ENCODE results near the gene TMA7. TPM values are rescaled to one million over a fixed set of nuclear protein-coding genes. Genes with fewer than 3 reads are reported as not detected.

The TMA7 gene
- total and polyA plus RNA-seq, 2 of the 13 experiments (the other 11 are each of a cell fraction or from before 2014, with no cell fraction given): 100 to 486 TPM

DNA sequence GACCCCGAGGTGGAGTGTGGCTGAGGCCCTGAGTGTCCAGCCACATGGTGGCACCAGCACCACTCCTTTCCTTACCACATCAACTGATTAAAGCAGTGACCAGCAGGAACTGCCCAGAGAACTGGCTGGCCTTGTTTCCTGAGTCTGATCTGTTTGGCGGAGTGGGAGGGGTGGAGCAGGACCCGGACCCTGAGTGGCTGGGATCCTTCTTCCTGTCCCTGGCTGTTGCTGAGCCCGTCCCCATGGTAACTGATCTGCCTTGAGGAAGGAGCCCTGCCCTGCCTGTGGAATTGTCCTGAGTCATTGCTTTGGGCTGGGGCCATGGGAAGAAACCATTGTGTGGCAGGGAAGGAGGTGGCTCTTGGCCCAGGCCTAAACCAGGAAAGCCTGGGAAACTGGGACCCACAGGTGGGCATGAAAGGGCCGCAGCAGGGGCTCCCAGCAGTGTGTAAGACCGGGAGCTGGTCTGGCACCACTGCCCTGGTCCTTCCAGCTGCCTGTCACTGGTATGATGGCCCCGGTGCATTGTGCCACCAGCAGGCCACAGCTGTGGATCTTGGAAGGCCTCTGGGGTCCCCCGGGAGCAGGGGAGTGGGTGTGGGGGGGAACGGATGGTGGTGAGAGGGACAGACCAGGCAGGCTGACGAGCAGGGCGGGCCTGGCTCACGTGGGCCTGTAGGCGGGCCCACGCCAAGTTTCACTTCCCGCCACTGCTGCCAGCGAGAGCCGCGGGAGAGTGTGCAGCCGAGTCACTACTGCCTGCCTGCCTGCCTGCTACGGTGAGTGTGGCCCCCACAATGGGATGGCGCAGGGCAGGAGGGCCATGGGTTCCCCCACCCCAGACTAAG lies 25.7 kb downstream of the TMA7 start (continued):
- TF ChIP-seq GPN1 (CRISPR knock-in tag; IDR thresholded peaks at IDR 0.05; ENCODE audit: borderline replicate concordance) (no peak), RARG (CRISPR knock-in tag; IDR thresholded peaks at IDR 0.05; ENCODE audit: low read depth) (no peak), ZNF263 (CRISPR knock-in tag; IDR thresholded peaks at IDR 0.05) (0 out of 2 replicates have a peak, but pooled peaks have one; percentile 6), ZNF788 (CRISPR knock-in tag; IDR thresholded peaks at IDR 0.05; ENCODE audit: borderline replicate concordance) (peak; percentile 43; the same call in 1 of the 2 replicates), MED1 (CRISPR knock-in tag; IDR thresholded peaks at IDR 0.05) (peak; percentile 60), ATM (IDR thresholded peaks at IDR 0.05; ENCODE audit: borderline replicate concordance) (no peak), SUZ12 (IDR thresholded peaks at IDR 0.05; ENCODE audit: low read depth, low read length) (no peak), ZNF225 (CRISPR knock-in tag; IDR thresholded peaks at IDR 0.05) (no peak), HES4 (CRISPR knock-in tag; IDR thresholded peaks at IDR 0.05; ENCODE audit: borderline replicate concordance) (no peak), REPIN1 (CRISPR knock-in tag; IDR thresholded peaks at IDR 0.05; ENCODE audit: borderline replicate concordance, low read depth) (peak; percentile 75; the same call in 1 of the 2 replicates), JUND (CRISPR knock-in tag; IDR thresholded peaks at IDR 0.05) (no peak), ZNF224 (CRISPR knock-in tag; IDR thresholded peaks at IDR 0.05) (no peak), RFXAP (CRISPR knock-in tag; IDR thresholded peaks at IDR 0.05; ENCODE audit: borderline replicate concordance) (peak; percentile 81; the same call in 1 of the 2 replicates), ZNF577 (CRISPR knock-in tag; IDR thresholded peaks at IDR 0.05; ENCODE audit: borderline replicate concordance, low read depth) (no peak), ZNF317 (CRISPR knock-in tag; IDR thresholded peaks at IDR 0.05) (0 out of 2 replicates have a peak, but pooled peaks have one; percentile 41), ZNF101 (CRISPR knock-in tag; IDR thresholded peaks at IDR 0.05; ENCODE audit: borderline replicate concordance, low read depth) (no peak), ZNF780A (CRISPR knock-in tag; IDR thresholded peaks at IDR 0.05) (no peak), ZNF441 (CRISPR knock-in tag; IDR thresholded peaks at IDR 0.05; ENCODE audit: borderline replicate concordance) (0 out of 2 replicates have a peak, but pooled peaks have one; percentile 40), CEBPB (IDR thresholded peaks at IDR 0.05; ENCODE audit: borderline replicate concordance, low read depth, low read length) (no peak), RELA (CRISPR knock-in tag; IDR thresholded peaks at IDR 0.05) (no peak), SYNCRIP (IDR thresholded peaks at IDR 0.05; ENCODE audit: insufficient read depth, low read depth, low read length) (no peak)
- TF ChIP-seq, protein P1, sequence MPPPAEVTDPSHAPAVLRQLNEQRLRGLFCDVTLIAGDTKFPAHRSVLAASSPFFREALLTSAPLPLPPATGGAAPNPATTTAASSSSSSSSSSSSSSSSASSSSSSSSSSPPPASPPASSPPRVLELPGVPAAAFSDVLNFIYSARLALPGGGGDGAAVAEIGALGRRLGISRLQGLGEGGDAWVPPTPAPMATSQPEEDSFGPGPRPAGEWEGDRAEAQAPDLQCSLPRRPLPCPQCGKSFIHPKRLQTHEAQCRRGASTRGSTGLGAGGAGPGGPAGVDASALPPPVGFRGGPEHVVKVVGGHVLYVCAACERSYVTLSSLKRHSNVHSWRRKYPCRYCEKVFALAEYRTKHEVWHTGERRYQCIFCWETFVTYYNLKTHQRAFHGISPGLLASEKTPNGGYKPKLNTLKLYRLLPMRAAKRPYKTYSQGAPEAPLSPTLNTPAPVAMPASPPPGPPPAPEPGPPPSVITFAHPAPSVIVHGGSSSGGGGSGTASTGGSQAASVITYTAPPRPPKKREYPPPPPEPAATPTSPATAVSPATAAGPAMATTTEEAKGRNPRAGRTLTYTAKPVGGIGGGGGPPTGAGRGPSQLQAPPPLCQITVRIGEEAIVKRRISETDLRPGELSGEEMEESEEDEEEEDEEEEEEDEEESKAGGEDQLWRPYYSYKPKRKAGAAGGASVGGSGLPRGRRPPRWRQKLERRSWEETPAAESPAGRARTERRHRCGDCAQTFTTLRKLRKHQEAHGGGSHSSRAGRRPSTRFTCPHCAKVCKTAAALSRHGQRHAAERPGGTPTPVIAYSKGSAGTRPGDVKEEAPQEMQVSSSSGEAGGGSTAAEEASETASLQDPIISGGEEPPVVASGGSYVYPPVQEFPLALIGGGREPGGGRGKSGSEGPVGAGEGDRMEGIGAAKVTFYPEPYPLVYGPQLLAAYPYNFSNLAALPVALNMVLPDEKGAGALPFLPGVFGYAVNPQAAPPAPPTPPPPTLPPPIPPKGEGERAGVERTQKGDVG (CRISPR knock-in tag; IDR thresholded peaks at IDR 0.05; ENCODE audit: borderline replicate concordance): no peak
- TF ChIP-seq, protein P2, sequence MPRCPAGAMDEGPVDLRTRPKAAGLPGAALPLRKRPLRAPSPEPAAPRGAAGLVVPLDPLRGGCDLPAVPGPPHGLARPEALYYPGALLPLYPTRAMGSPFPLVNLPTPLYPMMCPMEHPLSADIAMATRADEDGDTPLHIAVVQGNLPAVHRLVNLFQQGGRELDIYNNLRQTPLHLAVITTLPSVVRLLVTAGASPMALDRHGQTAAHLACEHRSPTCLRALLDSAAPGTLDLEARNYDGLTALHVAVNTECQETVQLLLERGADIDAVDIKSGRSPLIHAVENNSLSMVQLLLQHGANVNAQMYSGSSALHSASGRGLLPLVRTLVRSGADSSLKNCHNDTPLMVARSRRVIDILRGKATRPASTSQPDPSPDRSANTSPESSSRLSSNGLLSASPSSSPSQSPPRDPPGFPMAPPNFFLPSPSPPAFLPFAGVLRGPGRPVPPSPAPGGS (CRISPR knock-in tag; IDR thresholded peaks at IDR 0.05): no peak
- TF ChIP-seq, protein P3, sequence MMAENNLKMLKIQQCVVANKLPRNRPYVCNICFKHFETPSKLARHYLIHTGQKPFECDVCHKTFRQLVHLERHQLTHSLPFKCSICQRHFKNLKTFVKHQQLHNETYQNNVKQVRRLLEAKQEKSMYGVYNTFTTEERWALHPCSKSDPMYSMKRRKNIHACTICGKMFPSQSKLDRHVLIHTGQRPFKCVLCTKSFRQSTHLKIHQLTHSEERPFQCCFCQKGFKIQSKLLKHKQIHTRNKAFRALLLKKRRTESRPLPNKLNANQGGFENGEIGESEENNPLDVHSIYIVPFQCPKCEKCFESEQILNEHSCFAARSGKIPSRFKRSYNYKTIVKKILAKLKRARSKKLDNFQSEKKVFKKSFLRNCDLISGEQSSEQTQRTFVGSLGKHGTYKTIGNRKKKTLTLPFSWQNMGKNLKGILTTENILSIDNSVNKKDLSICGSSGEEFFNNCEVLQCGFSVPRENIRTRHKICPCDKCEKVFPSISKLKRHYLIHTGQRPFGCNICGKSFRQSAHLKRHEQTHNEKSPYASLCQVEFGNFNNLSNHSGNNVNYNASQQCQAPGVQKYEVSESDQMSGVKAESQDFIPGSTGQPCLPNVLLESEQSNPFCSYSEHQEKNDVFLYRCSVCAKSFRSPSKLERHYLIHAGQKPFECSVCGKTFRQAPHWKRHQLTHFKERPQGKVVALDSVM (CRISPR knock-in tag; IDR thresholded peaks at IDR 0.05): no peak
